SK-N-DZ (cell line): ENCODE results near the gene CACNG7. TPM values are rescaled to one million over a fixed set of nuclear protein-coding genes. Genes with fewer than 3 reads are reported as not detected.
"Not testable (repeated sequence)": the region's sequence is repeated elsewhere in the genome, so short reads cannot be mapped to it uniquely, and the experiment has no call there.

Experiments used
- DNase-seq: peaks from one replicate; pipeline ENCODE4 v3.0.0-alpha.2; 2015; ENCODE audit warnings: low spot score
- polyA plus RNA-seq, 2 experiments: library from polyadenylated mRNA; depleted of rRNA; stranded (reverse); fragments of >200 nt; gene quantifications; 2 replicates each; pipeline ENCODE4 v1.2.3, GENCODE V29; 2014

CACNG7 gene, protein sequence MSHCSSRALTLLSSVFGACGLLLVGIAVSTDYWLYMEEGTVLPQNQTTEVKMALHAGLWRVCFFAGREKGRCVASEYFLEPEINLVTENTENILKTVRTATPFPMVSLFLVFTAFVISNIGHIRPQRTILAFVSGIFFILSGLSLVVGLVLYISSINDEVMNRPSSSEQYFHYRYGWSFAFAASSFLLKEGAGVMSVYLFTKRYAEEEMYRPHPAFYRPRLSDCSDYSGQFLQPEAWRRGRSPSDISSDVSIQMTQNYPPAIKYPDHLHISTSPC
- 6.4 and 12.2 TPM in 2 replicates for polyA plus RNA-seq (2014; cell fraction: cytosol; rRNA removed)
- polyA plus RNA-seq (2014; cell fraction: nucleus; rRNA removed), result 4.7 and 8.1 TPM in 2 replicates

DNA sequence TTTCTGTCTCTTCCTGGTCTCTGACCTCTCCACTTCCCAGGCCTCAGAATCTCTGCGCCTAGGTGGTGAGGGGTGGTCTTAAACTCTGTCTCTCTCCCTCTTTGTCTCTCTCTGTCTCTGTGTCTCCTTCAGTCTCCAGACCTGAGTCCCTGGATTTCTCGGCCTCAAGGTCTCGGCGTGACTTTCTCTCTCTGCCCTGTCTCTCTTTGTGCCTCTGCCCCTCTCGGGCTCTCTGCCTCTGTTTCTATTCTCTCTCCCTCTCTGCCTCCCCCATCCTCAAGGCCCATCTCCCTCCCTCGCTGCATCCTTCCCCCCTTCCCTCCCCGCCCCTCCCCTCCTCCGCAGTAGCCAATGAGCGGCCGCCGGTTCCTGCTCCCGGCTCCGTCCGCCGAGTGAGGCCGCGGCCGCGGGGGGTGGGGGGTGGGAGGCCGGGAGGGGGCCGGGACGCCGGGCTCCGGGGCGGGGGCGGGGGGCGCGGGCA lies at the start of gene CACNG7:
CACNG7 (plus strand) TSS at position 344 of the 481 bp plus-strand sequence. CDS start 3,554 bp downstream, outside the sequence.
- DNase-seq, result peak; percentile 44

DNA sequence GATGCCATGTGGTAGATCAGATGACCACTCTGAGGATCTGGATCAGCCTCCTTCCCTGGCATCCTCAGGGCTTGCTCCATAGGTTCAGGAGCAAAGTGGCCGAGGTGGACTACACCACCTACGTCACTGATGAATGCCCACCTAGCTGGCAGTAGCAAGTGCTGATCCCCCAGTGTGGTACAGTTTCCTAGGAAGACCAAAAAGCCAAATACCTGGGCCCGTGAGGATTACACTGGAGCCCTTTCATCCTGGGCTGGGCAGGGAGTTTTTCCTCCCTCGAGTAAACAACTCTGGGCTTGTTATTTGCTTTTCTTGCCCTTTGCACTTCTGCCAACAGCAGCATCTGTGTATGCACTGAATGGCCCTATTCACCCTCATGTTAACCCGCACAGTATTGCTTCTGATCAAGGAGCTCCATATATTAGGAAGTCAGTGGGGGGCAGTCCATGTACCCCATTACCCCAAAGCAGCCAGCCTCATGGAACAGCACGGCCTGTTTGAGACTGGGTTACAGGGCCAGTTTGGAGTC lies 44.7 kb upstream of the CACNG7 start:
- DNase-seq, result no peak

DNA sequence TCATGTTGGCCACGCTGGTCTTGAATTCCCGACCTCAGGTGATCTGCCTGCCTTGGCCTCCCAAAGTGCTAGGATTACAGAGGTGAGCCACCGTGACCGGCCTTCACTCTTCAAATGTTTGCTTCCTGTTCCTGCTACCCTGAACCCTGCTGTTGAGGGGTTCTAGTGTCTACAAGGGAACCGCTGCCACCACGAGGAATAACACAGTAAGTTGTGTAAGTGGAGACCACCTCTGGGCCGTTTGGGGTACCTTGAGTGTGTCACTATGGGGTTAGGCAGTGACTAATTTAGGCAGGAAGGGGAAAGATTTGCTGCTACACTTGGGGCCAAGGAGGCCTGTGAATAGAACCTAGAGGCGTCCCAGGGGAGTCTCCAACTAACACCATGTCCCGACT lies 43.6 kb upstream of the CACNG7 start:
- DNase-seq, result no peak

DNA sequence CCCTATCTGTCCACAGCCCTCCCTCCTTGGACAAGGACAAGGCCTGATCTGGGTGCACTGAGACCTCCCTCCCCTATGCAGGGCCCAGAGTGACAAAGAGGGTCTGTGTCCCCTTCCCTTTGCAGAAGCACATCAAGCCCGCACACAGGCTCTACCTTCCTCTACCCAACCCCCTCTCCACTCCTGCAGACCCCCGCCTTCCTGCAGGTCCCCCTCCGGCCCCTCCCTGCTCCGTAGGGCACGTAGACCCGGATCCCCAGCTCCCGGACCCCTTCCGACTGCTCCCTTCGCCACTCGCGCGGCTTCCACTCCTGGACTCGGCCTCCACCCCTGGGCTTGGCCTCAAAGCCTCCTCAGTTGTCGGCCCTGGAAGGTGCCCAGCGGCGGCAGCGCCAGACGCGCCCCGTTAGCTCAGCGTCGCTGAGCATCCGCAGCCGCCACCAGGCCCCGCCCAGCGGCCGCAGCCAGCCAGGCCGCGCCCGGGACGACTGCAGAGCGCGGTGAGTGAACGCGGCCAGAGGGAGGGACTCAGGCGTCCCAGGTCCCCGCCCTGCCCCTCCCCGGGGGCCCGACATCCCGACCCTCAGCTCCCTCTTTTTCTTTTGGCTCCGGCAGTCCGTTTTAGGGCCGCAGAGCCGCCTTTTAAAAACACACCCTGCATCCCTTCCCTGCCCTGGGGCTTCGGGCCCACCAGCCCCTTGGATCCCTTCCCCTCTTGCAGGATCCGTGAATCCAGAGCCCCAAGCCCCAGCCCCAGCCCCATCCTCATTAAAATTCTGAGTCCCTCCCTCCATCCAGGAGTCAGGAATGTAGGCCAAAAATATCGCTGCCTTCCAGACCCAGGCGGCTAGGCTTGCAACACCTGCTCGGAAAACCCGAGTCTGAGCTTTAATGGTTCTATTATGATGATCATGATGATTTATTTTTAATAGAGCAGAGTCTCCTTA lies 42.9 kb upstream of the CACNG7 start:
- DNase-seq, result peak; percentile 45

DNA sequence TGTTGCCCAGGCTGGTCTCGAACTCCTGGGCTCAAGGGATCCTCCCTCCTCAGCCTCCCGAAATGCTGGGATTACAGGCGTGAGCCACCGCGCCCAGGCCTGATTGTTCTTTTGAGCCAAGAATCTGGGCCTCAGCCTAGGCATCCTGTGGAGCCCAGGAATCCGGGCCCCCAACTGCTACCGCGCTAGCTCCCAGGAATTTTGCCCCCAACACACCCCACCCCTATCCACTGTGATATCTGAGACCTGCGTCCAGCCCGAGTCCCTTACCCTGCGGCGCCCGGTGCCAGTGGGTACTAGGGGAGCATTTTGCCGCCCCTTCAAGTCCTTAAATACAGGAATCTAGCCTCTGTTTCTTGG lies 42.2 kb upstream of the CACNG7 start:
- no peak for DNase-seq

DNA sequence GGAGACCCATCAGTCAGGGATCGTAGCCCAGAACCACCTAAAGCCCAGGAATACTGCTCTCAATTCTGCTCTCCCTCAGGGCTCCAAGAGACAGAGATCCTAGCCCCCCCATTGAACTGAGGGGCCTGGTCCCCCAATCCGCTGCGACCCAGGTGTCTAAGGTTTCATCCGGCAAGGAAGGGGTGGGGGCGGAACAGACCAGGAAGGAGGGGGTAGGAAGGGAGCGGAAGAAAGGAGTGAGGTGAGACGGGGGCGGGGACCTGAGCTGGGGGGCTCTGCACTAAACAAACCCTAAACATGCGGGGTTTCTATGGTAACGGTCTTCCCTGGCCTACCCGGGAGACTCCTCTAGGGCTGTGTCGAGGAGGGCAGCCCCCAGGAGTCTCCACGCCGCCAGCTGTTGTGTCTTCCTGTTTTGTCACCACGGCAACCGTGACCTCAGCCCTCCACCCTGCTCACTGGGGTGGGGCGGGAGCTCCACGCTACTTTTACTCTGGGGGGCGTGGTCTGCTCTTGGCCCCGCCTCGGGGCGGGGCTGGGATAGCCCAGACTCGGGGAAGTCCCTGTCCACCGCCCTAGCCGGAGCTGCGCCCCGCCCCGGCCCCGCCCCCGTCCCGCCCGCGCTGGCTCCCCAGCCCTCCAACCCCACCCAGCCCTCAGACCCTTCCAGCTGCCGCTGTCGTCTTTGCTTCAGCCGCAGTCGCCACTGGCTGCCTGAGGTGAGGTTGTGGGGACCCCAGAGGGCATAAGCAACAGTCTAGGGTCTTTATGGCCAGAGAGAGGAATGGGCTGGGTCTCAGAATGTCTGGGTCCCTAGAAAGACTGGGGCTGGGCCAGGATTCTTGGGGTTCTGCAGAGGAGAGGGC lies 41.6 kb upstream of the CACNG7 start, which contains the start of gene MYADM:
MYADM (plus strand) TSS at position 659 of the 866 bp plus-strand sequence. CDS start 5,647 bp downstream, outside the sequence.
- DNase-seq, result peak; percentile 95

DNA sequence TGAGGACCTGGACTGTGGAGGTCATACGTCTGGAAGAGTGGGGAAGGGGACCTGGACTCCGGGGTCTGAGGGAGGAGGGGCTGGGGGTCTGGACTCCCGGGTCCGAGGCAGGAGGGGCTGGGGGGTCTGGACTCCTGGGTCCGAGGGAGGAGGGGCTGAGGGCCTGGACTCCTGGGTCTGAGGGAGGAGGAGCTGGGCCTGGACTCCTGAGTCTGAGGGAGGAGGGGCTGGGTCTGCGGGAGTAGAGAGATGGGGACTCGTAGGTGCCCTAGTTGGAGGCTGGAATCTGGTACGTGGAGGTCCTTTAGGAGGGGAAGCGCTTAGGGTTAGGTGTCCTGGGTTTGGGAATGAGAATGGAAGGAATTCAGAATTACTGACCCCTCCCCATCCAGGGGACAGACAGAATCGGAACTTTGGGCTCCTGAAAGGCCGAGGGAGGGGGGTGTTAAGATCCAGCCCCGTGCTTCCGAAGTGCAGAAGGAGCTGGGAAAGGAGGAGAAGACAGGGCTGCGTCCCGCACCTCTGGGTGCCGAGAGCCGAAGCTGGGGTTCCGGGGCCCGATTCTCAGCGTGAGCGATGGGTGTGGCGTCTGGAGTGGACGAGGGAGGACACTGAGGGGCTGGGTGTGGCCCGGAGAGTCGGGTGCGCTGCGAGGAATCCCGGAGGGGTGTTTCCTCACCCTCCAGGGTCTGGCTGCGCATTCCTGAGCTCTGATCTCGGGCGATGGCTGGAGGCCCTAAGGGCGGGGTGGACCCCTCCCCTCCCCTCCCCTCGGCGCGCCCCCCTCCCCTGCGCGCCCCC lies 40.8 kb upstream of the CACNG7 start:
- DNase-seq, result peak; percentile 42

DNA sequence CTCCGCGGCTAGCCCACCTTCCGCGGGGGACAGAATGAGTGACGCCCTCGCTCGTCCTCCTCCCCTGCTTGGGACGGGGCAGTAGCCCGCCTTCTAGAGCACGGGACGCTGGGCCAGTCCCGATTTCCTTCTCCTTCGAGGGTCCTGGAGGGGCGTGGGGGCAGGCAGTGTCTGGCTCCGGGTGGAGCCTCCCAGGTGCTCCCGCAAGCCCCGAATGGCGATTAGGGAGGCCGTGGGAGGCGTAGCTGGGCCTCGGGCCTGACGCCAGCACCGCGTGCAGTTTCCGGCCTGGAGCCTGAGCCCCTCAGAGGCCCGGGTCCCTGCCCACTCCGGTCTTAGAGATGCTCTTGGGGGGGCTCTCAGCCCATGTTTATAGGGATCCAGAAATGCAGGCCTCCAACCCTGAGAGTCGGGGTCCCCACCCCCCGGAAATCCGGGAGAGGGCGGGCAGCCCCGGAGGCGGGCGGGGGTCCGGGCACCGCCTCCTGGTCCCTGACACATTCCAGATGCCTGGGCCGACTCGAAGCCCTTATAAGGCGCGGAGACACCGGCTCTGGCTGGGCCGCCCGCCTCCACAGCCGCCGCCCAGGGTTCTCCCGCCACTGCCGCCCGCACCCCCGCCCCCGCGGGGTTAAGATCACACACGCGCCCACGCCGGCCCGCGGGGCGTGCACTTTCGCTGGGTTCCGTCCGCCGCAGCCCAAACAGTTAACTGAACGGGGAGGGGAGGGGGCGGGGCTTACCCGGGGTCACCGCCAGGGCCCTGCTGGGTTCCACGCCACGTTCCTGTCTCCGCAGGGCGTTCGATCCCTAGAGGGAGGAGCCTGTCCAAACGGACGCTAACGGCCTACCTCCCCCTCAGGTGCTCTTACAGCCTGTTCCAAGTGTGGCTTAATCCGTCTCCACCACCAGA lies 39.9 kb upstream of the CACNG7 start:
- DNase-seq, result peak; percentile 89

DNA sequence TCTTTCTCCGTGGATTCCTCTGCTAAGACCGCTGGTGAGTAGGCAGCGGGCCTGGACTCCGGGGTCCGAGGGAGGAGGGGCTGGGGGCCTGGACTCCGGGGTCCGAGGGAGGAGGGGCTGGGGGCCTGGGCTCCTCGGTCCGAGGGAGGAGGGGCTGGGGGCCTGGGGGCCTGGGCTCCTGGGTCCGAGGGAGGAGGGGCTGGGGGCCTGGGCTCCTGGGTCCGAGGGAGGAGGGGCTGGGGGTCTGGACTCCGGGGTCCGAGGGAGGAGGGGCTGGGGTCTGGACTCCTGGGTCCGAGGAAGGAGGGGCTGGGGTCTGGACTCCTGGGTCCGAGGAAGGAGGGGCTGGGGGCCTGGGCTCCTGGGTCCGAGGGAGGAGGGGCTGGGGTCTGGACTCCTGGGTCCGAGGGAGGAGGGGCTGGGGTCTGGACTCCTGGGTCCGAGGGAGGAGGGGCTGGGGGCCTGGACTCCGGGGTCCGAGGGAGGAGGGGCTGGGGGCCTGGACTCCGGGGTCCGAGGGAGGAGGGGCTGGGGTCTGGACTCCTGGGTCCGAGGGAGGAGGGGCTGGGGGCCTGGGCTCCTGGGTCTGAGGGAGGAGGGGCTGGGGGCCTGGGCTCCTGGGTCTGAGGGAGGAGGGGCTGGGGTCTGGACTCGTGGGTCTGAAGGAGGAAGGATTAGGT lies 39.1 kb upstream of the CACNG7 start:
- DNase-seq, result not testable (repeated sequence)

DNA sequence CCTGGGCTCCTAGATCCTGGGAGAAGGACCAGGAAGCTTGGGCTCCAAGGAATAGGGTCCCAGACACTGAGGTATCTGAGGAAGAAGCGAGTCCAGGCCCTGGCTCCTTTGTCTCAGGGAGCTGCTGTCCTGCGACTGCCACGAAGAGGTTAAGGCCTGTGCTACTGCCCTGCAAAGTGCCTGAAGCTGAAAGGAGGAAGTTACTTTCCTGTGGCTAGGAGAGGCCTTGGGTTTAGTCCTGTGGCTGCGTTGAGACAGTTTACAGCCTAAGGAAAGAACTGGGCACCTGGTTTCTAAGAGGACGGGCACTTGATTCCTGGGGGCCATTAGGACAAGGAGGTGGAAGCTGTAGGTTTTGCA lies 38.6 kb upstream of the CACNG7 start:
- no peak for DNase-seq

DNA sequence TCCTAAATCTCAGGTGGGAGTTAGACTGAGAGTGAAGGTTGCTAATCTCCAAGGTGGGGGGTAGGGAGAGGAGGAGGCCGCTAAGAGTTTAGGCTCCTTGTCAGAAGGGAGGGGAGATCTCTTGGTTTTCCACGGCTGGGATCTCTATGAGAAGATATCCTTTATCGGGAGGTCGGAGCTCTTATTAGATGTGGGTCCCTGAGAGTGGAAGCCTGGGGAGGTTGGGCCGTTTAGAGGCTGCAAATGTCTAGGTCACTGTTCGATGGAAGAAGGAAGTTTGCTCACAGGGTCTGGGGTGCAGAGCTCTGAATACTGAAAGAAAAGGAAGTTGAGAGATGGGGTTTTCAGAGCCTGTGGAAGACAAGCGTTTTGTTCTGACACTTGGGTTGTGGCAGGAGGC lies 37.6 kb upstream of the CACNG7 start:
- no peak for DNase-seq

DNA sequence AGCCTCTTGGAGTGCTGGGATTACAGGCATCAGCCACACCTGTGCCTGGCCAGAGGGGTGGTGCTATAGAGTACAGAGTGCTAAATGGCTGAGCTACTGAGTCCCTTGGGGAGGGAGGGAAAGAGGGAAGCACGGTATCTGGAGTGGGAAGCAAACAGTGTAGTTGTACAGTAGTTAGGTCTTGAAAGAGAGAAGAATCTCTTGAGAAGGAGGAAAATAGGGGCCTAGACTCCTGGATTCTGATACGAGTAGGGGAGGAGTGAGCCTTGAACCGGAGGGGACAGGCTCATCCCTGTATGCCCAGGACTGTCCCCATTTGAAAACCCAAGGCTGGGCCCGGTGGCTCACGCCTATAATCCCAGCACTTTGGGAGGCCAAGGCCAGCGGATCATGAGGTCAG lies 36.3 kb upstream of the CACNG7 start:
- no peak for DNase-seq

DNA sequence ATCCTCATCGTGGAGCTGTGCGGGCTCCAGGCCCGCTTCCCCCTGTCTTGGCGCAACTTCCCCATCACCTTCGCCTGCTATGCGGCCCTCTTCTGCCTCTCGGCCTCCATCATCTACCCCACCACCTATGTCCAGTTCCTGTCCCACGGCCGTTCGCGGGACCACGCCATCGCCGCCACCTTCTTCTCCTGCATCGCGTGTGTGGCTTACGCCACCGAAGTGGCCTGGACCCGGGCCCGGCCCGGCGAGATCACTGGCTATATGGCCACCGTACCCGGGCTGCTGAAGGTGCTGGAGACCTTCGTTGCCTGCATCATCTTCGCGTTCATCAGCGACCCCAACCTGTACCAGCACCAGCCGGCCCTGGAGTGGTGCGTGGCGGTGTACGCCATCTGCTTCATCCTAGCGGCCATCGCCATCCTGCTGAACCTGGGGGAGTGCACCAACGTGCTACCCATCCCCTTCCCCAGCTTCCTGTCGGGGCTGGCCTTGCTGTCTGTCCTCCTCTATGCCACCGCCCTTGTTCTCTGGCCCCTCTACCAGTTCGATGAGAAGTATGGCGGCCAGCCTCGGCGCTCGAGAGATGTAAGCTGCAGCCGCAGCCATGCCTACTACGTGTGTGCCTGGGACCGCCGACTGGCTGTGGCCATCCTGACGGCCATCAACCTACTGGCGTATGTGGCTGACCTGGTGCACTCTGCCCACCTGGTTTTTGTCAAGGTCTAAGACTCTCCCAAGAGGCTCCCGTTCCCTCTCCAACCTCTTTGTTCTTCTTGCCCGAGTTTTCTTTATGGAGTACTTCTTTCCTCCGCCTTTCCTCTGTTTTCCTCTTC lies 35.1 kb upstream of the CACNG7 start:
- DNase-seq, result no peak

DNA sequence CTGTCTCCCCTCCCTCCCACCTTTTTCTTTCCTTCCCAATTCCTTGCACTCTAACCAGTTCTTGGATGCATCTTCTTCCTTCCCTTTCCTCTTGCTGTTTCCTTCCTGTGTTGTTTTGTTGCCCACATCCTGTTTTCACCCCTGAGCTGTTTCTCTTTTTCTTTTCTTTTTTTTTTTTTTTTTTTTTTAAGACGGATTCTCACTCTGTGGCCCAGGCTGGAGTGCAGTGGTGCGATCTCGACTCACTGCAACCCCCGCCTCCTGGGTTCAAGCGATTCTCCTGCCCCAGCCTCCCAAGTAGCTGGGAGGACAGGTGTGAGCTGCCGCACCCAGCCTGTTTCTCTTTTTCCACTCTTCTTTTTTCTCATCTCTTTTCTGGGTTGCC lies 34.5 kb upstream of the CACNG7 start:
- no peak for DNase-seq

DNA sequence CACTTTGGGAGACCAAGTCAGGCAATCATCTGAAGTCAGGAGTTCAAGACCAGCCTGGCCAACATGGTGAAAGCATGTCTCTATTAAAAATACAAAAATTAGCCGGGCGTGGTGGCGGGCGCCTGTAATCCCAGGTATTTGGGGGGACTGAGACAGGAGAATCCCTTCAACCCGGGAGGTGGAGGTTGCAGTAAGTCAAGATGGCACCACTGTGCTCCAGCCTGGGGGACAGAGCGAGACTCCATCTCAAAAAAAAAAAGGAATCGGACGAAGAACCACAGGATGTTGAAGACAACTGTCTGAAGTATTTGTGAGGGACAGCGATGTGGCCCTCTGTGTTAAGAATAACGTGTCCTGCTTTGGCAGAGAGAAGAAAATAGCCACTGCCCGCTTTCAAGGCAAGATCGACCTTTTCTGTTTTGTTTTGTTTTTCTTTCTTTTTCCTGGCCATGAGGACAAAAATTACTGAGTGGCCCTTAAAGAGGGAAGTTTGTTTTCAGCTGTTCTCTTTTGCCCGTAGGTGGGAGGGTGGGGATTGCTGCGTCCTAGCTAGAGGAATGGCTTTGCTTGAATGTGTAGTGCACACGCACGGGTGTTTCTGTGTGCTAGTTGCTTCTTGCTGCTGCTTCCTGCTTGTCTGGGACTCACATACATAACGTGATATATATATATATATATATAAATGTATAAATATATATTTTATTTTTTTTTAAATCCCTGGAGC lies 33.3 kb upstream of the CACNG7 start:
- DNase-seq, result no peak

DNA sequence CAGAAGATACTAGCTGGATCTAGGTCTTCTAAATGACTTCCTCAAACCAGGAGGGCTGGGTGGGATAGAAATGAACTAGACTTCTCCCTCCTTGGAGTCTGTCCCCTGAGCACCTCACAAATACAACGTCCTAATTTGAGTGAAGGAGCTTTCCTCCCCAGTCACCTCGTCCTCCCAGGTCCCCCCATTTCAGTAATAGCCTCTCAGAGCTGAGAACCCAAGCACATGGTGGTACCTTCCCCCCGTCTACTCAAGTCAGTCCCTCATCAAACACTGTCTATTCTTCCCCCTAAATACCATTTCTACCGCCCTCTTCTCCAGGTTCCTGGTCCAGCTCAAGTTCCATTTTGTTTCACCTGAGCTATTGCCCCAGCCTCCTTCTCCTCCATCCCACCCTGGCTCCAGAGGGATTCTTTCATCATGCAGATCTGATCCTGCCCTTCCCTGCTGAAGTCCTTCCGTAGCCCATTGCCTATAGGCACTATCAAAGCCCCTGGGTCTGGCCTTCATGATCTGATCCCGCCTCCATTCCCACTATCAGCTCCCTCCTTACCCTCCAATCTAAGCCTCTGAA lies 32.3 kb upstream of the CACNG7 start:
- DNase-seq, result no peak

DNA sequence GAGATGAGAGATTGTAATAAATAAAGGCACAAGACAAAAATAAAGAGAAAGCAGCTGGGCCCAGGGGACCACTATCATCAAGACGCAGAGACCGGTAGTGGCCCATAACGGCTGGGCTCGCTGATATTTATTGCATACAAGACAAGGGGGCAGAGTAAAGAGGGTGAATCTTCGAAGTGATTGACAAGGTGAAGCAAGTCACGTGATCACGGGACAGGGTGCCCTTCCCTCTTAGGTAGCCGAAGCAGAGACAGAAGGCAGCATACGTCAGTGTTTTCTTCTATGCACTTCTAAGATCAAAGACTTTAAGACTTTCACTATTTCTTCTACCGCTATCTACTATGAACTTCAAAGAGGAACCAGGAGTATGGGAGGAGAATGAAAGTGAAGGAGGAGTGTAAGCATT lies 31.7 kb upstream of the CACNG7 start:
- no peak for DNase-seq
